Non-pigmented ciliary epithelial cell (primary cell): Measurements from ENCODE around the gene MYOC.
"Not testable (repeated sequence)": the region's sequence is repeated elsewhere in the genome, so short reads cannot be mapped to it uniquely, and the experiment has no call there.

Experiments
- DNase-seq: peaks from one replicate; pipeline ENCODE4 v3.0.0-alpha.2; 2010; ENCODE audit warnings: low read depth

The MYOC gene

DNA sequence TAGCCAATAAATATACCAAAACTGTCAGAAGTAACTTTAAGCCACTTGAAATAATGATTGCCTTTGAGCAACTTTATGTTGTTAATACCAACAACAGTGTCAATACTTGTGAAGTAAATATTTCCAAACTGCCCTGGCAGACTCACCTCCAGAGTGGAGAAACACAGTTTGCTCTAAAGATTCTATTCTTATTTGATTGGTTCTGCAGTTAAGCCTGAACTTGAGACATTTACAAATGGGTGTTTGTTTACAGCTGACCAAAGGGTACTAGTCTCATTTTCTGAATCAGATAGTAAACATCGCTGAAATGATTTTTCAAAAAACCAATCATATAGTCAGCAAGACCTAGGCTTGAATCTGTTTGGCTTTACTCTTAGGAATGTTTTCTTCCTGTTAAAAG lies 1.3 kb upstream of the MYOC start:
- no peak for DNase-seq

DNA sequence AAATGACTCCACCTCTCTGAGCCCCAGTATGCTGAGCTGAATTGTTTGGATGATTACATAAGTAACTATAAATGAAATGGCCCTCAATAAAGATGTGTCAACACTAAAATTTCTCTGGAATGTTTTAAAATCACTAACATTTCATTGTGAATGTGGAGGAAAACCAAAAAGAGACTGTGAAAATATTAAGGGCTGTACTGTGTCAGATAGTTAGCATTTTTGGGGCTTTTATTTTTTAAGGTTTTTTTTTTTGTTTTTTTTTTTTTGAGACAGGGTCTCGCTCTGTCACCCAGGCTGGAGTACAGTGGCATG lies 6.3 kb downstream of the MYOC start:
- DNase-seq = no peak

DNA sequence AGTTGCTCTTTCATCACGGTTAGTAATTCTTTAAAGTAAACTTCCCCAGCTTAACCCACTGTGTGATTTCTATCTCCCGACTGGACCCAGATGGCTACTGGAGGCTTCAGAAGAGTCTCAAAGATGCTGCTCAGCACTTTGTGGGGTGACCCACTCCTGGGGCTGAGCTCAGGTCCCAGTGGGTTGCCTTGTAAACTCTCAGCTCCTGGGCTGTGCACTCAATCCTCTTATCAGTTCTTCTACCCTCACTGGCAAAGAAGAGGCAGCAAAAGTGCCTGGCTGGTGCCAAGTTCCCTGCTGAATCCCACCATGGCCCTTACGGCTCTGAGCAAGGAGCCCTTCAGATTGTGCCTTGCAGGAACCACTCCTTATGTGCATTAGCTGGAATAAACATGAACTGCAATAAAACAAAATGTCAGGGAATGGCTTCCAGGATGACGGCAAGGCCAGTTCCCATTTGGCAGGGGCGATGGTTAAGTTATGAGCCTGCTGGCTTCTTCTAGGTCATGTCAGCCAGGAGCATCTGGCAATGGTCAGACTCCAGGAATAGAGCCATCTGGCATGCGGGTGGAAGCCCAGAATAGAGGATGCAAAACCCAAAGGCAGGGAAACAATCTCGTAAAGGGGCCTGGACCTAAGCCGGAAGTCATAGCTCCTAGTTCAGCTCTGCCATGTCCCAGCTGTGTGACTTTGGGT lies 6.8 kb downstream of the MYOC start:
- DNase-seq = no peak

DNA sequence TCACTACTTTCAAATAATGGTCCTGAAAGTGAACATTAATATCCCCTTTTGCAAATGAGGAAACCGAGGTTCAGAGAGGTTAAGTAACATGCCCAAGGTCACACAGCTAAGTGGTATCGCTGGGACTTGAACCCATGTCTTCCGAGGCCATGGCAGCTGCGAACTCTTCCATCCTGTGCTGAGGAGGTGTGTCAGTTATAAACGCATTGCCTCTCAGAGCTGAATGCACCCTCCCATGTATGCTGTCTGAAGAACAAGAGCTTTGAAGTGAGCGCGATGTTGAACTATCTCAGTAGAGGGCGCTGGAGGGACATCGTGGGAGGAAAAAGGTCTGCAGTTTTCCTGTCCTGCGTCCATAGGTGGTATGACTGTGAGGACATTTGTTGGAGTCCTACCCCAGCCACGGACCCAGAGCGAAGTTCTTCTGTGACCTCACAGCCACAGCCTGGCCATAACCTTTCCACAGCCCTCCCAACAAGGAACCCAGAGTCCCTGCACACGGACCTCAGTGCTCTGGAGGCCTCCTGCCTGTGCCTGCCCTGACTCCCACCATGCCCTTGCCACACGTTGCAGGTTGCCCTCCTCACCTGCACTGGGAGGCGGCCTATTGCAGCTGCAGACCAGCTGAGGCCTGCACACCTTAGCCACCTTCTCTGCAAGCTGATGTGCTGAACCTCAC lies 7.5 kb downstream of the MYOC start:
- DNase-seq = peak; percentile 59

DNA sequence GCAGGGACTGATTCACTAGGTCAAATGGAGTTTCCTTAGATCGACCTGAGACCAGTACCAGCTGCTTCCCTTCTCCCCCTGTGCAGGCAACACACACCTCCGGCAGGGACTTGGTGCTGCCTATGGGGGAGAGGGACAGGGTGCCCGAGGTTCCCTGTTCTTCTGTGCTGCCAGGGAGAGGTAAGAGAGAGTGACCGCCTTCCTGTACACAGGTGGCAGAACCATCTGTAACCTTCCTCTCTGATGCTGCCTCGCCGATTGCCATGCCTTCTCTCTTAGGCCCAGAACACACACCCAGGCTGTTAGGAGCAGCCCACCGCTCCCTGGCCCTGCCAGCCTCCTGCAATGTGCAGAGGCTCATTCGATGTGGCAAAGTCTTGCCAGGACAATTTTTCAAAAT lies 9.3 kb downstream of the MYOC start:
- DNase-seq = no peak

DNA sequence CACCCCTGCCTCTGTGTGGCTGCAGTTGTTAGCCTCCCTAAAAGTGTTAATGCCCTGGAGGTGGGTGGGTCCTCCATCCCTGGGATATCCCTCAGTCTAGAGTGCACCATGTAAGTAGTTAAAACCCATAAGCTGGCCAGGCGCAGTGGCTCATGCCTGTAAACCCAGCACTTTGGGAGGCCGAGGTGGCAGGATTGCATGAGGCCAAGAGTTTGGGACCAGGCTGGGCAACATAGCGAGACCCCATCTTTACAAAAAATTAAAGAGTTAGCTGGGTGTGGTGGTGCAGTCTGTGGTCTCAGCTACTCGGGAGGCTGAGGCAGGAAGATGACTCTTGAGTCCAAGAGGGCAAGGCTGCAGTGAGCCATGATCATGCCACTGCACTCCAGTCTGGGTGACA lies 10.3 kb downstream of the MYOC start:
- DNase-seq = no peak

DNA sequence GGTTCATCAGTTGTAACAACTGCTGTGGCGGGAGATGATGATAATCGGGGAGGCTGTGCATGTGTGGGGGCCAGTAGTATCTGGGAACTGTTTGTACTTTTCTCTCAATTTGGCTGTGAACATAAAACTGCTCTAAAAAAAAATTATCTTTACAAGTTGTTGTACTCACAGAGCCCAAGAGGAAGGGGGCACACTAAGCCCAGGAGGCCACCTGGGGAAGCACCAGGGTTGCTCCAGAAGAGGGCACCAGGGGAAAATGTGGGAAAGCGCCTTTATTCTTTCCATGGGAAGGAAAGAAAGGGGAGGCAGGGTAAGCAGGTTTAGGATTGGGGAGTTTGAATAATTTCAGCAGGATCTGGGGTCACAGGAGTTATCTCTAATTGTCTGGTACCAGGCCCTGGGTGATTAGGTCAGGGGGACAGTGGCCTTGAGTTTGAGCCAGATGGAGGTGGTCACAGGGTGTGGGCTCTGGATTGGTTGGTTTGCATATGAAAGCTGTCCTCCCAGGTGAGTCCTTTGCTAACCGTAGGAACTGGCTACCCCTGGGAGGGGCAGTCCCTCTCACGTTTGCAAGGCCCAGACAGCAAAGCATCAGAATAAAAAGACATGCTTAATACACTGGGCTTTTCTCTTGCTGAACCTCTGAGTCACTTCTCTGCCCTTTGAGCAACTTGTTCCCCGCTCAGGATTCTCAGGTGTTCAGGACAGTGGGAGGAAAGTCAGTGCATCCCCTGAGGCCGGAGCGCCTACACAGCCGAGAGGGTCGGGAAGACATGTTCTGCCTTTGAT lies 11.2 kb downstream of the MYOC start:
- DNase-seq = no peak

DNA sequence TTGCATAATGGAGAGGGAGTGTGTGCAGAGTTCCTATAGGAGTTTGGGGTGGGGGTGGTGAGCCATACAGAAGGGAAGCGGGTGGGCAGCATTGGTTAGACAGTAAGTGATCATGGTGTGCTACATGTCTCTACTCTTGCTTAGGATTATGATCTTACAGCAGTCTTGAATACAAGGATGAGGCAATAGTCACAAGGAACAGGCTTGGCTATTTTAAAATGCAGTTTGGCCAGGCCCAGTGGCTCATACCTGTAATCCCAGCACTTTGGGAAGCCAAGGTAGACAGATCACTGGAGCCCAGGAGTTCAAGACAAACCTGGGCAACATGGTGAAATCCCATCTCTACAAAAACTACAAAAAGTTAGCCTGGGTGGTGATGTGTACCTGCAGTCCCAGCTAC lies 12.3 kb downstream of the MYOC start:
- DNase-seq = no peak

DNA sequence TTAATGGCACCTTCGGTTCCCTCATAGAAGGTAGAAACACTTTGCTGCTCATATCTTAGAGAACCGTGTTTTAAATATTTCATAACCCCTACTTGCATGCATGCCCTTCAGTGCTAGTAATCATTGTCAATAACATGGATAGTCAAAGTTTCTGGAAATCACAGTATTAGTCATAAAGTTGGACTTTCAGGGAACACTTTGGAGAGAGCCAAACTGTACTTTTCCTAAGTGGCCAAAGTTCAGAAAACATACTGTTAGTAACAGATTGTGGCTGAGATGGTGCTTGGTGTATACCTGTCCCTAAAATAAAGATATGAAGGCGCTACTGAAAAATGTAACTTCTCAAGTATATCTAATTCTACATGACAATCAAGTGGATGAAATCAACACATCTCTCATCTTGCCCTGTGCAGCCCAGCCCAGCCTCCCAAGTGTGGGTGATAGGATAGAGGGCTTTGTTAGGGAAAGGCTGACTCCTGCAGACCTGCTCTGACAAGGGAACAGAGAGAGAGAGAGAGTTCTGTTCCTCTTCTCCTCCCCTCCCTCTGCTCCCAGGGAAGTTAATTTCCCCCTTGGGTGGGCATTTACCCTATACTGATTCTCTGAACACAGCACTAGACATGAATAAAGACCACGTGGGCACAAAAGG lies 14.4 kb downstream of the MYOC start:
- no peak for DNase-seq

DNA sequence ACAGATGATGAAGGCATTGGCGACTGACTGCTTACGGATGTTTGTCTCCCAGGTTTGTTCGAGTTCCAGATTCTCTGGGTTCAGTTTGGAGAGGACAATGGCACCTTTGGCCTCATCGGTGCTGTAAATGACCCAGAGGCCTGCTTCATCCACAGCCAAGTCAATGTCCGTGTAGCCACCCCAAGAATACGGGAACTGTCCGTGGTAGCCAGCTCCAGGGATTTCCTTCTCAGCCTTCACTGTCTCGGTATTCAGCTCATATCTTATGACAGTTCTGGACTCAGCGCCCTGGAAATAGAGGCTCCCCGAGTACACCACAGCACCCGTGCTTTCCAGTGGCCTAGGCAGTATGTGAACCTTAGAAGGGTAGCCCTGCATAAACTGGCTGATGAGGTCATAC lies 16.3 kb downstream of the MYOC start:
- DNase-seq = no peak

DNA sequence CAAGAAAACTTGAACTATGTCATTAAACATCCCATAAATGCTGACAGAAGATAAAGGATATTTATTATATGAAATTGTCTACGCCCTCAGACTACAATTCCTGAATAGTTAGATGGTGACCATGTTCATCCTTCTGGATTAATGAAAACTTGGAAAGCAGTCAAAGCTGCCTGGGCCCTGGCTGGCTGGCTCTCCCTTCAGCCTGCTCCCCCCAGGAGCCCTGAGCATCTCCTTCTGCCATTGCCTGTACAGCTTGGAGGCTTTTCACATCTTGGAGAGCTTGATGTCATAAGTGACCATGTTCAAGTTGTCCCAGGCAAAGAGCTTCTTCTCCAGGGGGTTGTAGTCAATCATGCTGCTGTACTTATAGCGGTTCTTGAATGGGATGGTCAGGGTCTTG lies 16.8 kb downstream of the MYOC start:
- DNase-seq = no peak

DNA sequence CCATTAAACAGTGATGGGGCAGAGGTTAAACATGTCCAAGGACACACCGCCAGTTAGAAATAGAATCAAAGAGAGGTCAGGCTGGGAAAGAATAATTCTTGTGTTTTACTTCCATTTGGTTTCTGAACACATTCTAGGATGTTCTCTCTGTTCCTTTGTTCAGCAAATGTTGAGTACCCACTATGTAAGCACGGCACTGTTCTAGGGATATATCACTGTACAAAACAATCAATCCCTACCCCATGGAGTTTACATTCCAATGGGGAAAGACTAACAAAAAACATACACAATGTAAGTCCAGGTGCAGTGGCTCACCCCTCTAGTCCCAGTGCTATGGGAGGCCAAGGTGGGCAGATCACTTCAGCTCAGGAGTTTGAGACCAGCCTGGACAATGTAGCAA lies 24.3 kb downstream of the MYOC start:
- DNase-seq = no peak

DNA sequence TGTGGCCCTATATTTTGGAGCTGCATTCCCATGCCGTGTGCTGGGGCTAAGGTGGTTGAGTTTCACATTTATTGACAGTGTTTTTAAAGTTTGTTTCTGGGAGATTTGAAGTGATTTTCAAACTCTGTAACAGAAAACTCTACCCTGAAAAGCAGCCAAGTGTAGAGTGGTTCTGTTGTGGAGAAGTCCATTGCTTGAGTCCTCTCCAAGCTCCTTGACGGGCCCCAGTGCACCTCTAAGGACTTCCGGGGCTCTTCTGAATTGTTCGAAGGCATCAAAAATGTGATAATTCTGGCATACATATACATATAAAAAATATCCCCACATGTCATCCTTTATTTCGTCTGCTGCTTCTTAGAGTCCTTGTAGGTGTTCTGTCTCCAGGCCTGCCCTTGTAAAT lies 25.5 kb downstream of the MYOC start:
- no peak for DNase-seq

DNA sequence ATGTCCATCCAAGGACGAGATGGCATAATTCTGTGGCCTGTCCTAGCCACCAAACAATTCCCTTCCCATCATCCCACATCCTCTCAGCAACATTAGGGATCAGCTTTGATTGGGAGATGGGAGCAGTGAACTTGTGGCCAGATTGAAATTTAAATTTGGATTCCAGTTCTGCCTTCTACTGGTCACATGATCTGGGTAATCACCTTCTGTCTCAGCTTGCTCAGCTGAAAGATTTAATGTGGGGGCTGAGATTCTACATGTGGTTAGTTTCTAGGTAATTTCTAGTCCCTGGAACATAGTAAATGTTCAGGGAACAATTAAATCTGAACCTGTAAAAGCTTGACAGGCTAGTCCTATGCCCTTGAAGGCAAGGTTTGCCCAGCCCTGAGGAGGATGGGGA lies 27.3 kb downstream of the MYOC start:
- DNase-seq = no peak

DNA sequence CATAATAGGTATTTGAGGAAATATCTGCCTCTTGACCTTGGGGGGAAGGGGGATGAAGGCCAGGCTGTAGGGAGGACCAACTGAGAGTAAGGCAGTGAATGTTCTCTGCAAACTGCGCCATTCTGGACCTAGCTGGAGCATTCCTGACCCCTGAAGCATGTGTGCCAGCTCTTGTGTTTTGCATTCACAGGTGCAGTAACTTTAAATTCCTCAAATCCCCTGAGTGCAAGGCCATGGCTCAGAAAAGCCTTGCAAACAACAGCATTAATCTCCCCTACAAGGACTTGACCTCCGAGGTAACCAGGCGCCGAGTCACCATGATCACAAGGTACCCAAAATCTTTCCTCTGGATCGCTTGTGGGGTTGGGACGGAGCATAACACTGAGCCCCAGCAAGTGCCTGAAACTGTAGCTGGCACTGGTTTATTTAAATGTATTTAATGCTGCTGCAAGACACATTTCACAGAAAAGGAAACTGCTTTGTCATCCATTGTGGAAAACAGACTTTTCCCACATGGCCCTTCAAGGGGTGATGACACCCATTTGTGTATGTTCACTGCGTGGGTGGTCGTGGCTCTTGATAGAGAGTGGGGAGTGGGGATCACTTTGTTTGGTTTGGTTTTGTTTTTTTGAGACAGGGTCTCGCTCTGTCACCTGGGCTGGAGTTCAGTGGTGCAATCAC lies 28.7 kb downstream of the MYOC start:
- DNase-seq = no peak

DNA sequence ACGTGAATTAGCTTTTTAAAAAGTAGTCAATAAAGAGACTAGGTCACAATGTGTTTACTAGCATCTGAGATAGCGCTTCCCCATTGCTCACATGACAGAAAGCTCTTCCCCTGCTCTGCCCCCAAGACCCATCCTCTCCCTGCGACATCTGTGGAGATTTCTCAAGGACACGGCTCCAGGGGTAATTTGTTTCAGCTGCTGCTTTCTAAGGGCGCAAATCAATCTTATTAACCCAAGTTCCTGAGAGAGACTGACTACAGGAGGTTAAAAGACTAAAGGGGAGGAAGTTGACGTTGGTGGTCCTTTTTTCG lies 30.4 kb downstream of the MYOC start, which contains the start of gene MYOCOS:
MYOCOS (plus strand) TSS at position 92 of the 311 bp plus-strand sequence. CDS start 1,641 bp downstream, outside the sequence.
- DNase-seq = no peak

DNA sequence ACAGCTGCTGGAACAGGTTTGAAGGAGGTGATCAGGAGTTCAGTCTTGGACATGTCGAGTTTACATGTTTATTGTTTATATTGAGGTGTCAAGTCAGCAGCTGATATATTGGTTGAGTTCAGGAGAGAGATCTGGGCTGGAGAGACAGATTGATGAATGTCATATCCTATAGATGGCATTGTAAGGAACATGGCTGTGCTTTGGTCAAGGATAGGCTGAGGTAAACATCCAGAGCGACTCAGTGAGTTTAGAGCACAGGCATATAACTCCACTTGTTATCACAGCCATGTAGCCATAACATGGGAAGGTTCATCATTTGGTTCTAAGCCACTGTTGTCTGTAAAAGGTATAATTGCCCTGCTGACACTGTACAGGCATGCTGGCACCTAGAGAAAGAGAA lies 35.9 kb downstream of the MYOC start:
- no peak for DNase-seq

DNA sequence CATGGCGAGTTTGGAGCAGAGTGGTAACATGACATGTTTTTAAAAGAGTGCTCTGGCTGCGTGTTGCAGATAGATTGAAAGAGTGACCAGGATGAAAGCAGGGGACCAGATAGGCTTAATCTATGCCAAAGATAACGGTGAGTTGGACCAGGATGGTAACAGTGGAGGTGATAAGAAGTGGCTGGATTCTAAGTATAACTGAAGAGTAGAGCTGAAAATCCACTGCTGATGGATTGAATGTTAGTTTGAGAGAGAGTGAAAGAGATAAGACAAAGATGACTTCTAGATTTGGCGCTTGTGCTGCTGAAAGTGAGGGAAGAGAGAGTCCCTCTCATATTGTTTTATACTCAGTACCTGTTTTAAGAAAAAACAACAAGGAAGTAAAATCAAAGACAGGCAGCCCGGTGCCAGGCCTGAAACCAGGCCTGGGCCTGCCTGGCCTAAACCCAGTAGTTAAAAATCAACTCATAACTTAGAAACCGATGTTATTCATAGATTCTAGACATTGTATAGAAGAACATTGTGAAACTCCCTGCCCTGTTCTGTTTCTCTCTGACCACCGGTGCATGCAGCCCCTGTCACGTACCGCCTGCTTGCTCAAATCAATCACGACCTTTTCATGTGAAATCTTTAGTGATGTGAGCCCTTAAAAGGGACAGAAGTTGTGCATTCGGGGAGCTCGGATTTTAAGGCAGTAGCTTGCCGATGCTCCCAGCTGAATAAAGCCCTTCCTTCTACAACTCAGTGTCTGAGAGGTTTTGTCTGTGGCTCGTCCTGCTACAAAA lies 37.2 kb downstream of the MYOC start:
- DNase-seq = not testable (repeated sequence)

DNA sequence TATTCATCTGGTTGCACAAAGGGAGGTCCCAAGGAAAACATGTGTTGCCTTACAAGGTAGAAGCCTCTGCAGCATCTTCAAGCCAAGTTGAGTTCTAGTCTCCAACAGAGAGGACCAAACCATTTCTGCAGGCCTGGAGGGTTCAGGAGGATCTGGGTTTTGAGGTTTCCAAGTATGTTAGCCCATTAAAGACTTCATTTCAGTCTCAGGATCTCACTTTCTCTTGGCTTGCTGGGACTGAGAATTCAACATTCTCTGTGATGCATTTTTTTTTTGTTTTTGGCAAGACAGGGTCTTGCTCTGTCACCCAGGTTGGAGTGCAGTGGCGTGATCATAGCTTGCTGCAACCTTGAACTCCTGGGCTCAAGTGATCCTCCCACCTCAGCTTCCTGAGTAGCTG lies 39.2 kb downstream of the MYOC start:
- DNase-seq = no peak

DNA sequence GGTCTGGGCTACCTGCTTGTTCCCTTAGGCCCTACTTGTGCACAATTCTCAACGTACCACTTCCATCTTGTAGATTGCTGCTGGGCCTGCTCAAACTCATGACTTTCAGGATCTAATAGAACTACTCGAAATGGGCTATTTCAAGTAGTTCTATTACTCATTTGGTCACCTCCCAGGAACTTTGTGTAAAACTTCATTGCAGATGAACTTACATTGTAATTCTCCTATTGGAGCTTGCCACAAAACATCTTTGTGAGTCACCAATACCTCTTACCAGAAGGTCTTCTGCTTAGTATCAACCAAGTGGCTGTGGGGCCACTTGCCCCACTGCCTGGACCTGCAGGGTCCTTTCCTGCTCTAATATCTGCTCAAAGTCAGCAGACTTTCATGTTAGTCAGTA lies 41.2 kb downstream of the MYOC start:
- no peak for DNase-seq

DNA sequence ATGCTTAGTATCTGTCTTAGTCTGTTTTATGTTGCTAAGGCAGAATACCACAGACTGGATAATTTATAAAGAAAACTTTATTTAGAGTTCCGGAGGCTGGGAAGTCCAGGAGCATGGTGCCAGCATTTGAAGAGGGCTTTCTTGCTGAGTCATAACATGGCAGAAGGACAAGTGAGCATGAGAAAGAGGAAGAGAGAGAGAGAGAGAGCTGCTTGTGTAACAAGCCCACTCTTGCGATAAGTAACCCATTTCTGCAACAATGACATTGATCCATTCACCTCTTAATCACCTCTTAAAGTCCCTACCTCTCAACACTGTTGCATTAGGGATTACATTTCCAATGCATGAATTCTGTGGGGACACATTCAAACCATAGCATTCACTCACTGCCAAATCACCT lies 42.1 kb downstream of the MYOC start:
- DNase-seq = no peak
